ENCODE results near the gene GDPD3. TPM values are rescaled to one million over a fixed set of nuclear protein-coding genes. Genes with fewer than 3 reads are reported as not detected.
A peak's percentile ranks its signal among the peaks of the same experiment; 100 is the strongest.
"Not testable (repeated sequence)": the region's sequence is repeated elsewhere in the genome, so short reads cannot be mapped to it uniquely, and the experiment has no call there.

GDPD3 gene
- total RNA-seq, 1 donor from 2014 or later: 6.9 TPM

DNA sequence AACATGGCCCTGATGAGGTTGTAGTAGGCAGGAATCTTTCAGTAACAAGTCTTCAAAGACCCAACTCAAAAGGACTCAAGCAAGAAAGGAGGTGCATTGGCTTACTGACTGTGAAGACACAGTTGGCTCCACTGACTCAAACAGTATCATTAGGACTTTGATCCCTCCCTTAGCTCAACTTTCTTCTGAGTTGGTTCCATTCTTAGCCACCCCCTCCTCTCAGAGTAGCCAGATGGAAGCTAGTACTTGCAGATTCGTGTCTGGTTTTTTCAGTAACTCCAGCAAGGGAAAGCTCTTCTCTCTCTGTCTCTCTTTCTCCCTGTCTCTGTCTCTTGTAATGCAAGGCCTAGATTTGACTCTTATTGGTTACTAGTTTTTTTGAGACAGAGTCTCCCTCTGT, 14.7 kb upstream of the GDPD3 start:
- intact Hi-C loops (cut with DNase I): no loop called here
- no peak overlapping the region for H3K4me3 ChIP-seq
- H3K27ac ChIP-seq: no peak overlapping the region
- no peaks in the 10 kb centered on the region for H3K9me3 ChIP-seq
- DNase-seq (ENCODE audit: extremely low spot score in 2 of 2): no peak
- peaks cover 26% of the 10 kb centered on the region for H3K4me1 ChIP-seq
- no peaks in the 10 kb centered on the region for H3K36me3 ChIP-seq
- H3K27me3 ChIP-seq: no peaks in the 10 kb centered on the region
- no peak for TF ChIP-seq POLR2AphosphoS5 (IDR thresholded peaks at IDR 0.05; ENCODE audit: insufficient read depth in 1 of 2, low read depth in 1 of 2)
- TF ChIP-seq, protein P1, sequence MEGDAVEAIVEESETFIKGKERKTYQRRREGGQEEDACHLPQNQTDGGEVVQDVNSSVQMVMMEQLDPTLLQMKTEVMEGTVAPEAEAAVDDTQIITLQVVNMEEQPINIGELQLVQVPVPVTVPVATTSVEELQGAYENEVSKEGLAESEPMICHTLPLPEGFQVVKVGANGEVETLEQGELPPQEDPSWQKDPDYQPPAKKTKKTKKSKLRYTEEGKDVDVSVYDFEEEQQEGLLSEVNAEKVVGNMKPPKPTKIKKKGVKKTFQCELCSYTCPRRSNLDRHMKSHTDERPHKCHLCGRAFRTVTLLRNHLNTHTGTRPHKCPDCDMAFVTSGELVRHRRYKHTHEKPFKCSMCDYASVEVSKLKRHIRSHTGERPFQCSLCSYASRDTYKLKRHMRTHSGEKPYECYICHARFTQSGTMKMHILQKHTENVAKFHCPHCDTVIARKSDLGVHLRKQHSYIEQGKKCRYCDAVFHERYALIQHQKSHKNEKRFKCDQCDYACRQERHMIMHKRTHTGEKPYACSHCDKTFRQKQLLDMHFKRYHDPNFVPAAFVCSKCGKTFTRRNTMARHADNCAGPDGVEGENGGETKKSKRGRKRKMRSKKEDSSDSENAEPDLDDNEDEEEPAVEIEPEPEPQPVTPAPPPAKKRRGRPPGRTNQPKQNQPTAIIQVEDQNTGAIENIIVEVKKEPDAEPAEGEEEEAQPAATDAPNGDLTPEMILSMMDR (IDR thresholded peaks at IDR 0.05): no peak
- TF ChIP-seq POLR2A (IDR thresholded peaks at IDR 0.05): no peak

DNA sequence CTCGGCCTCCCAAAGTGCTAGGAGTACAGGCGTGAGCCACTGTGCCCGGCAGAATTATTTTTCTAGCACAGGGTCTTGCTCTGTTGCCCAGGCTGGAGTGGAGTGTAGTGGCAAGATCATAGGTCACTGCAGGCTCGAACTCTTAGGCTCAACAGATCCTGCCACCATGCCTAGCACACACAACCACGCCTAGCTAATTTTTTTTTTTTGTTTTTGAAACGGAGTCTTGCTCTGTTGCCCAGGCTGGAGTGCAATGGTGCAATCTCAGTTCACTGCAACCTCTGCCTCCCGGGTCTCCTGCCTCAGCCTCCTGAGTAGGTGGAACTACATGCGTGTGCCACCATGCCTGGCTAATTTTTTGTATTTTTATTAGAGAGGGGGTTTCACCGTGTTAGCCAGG, 12.4 kb upstream of the GDPD3 start:
- H3K27me3 ChIP-seq; H3K9me3 ChIP-seq; H3K4me3 ChIP-seq; H3K27ac ChIP-seq; H3K36me3 ChIP-seq; intact Hi-C loops (cut with DNase I); DNase-seq (ENCODE audit: extremely low spot score in 2 of 2): not testable (repeated sequence)
- peaks cover 34% of the 10 kb centered on the region for H3K4me1 ChIP-seq

DNA sequence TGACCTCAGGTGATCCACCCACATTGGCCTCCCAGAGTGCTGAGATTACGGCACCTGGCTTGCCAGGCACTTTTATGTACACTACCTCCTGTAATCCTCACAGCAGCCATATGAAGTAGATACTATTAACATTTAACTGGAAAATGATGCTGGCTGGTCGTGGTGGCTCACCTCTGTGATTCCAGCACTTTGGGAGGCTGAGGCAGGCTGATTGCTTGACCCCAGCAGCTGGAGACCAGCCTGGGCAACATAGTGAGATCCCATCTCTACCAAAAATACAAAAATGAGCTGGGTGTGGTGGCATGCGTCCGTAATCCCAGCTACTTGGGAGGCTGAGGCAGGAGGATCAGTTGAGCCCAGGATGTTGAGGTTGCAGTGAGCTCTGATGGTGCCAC, 11.6 kb upstream of the GDPD3 start:
- peak overlapping the region; percentile 99 for H3K27ac ChIP-seq
- no peak for TF ChIP-seq POLR2AphosphoS5 (IDR thresholded peaks at IDR 0.05; ENCODE audit: insufficient read depth in 1 of 2, low read depth in 1 of 2)
- TF ChIP-seq, protein P1 (IDR thresholded peaks at IDR 0.05): no peak
- TF ChIP-seq POLR2A (IDR thresholded peaks at IDR 0.05): no peak
- no peak overlapping the region for H3K4me3 ChIP-seq
- DNase-seq (ENCODE audit: extremely low spot score in 2 of 2): no peak
- intact Hi-C loops (cut with DNase I): no loop called here
- peaks cover 40% of the 10 kb centered on the region for H3K4me1 ChIP-seq
- H3K27me3 ChIP-seq: no peaks in the 10 kb centered on the region
- H3K9me3 ChIP-seq: no peaks in the 10 kb centered on the region
- peaks cover 0 to 3% of the 10 kb centered on the region in 2 donors for H3K36me3 ChIP-seq

DNA sequence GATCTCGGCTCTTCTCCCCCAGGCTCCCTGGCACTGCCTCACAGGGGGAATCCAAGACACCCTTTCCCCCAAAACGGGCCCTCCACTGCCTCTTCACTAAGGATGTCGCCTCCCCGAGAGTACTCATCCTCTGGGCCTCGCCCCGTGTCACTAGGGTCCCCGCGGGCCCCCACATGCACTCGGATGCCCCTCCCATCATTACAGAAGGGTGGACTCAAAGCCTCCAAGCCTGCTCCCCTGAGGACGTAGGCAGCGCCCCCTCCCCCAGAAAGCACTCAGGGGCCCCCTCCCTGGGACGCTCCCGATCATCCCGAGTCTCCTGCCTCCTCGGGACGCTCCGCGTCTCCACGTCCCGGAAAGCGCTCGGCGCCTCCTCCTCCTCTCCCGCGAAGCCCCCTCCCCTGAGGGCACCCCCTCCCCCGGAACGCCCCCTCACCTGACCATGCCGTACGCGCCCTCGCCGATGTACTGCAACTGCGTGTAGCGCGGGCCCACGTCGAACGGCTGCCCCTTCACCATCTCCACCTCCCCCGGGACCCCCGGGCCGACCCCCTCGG, 9.3 kb upstream of the GDPD3 start:
- no peak for DNase-seq (ENCODE audit: extremely low spot score in 2 of 2)
- no peaks in the 10 kb centered on the region for H3K27me3 ChIP-seq
- H3K4me1 ChIP-seq: peaks cover 40% of the 10 kb centered on the region
- peak overlapping the region; percentile 96 to 100 for H3K4me3 ChIP-seq
- H3K9me3 ChIP-seq: no peaks in the 10 kb centered on the region
- peaks cover 0 to 22% of the 10 kb centered on the region in 2 donors for H3K36me3 ChIP-seq
- H3K27ac ChIP-seq: peak overlapping the region; percentile 99
- intact Hi-C loops (cut with DNase I): no loop called here
- TF ChIP-seq, protein P1 (IDR thresholded peaks at IDR 0.05): no peak
- TF ChIP-seq POLR2AphosphoS5 (IDR thresholded peaks at IDR 0.05; ENCODE audit: insufficient read depth in 1 of 2, low read depth in 1 of 2) (no peak), POLR2A (IDR thresholded peaks at IDR 0.05) (no peak)

DNA sequence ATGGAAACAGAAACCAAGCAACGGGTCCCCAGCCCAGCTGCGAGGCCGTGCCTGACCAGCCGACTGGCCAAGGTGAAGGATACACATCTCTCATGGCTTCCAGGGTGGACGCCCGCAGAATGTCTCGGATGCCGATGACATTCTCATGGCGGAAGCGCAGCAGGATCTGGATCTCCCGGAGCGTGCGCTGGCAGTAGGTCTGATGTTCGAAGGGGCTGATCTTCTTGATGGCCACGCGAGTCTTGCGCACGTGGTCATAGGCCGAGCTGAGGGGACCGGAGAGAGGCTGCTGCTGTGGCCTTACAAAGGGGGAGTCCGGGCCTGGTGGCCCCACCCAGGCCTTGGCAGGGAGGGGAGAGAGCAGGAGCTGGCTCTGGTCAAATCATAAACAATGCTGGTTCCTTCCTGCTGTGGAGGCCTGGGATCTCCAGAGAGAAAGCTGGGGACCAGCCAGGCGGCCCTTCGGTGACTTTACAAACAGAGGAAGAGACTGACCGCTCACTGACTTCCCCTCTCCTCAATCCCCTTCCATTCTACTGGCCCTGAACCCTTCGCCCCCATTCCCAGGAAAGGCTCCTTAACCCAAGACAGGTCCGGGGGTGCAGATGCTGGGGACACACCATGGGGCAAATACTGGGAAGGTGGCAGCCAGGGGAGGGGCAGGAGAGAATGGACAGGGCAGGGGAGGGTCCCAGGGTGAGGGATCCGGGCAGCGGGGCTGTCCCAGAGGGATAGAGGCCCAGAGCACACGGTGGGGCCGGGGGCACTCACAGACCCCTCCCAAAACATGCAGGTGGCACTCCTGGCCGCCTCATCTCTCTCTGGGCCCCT, 8.6 kb upstream of the GDPD3 start:
- Histone ChIP-seq H3K36me3 (peaks cover 0 to 29% of the 10 kb centered on the region in 2 donors), H3K4me1 (peaks cover 40% of the 10 kb centered on the region), H3K9me3 (no peaks in the 10 kb centered on the region), H3K27ac (peak overlapping the region; percentile 99), H3K27me3 (no peaks in the 10 kb centered on the region), H3K4me3 (peak overlapping the region; percentile 96 to 100)
- no peak for DNase-seq (ENCODE audit: extremely low spot score in 2 of 2)
- TF ChIP-seq, protein P1 (IDR thresholded peaks at IDR 0.05): no peak
- TF ChIP-seq POLR2AphosphoS5 (IDR thresholded peaks at IDR 0.05; ENCODE audit: insufficient read depth in 1 of 2, low read depth in 1 of 2): peak in 1 of 2 donors; percentile 31
- intact Hi-C loops (cut with DNase I): no loop called here

Data from vagina (tissue), 2 donors.